ENCODE measurements around the gene OPCML.

GRCh38 chr11:133041928-133042882 is 490.1 kb downstream of the OPCML start:
- TF ChIP-seq, protein P1, sequence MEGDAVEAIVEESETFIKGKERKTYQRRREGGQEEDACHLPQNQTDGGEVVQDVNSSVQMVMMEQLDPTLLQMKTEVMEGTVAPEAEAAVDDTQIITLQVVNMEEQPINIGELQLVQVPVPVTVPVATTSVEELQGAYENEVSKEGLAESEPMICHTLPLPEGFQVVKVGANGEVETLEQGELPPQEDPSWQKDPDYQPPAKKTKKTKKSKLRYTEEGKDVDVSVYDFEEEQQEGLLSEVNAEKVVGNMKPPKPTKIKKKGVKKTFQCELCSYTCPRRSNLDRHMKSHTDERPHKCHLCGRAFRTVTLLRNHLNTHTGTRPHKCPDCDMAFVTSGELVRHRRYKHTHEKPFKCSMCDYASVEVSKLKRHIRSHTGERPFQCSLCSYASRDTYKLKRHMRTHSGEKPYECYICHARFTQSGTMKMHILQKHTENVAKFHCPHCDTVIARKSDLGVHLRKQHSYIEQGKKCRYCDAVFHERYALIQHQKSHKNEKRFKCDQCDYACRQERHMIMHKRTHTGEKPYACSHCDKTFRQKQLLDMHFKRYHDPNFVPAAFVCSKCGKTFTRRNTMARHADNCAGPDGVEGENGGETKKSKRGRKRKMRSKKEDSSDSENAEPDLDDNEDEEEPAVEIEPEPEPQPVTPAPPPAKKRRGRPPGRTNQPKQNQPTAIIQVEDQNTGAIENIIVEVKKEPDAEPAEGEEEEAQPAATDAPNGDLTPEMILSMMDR (IDR thresholded peaks at IDR 0.05; ENCODE audit: low read depth, low read length, poor library complexity, severe bottlenecking) = no peak
- no peak for TF ChIP-seq EZH2phosphoT487 (IDR thresholded peaks at IDR 0.05; ENCODE audit: borderline replicate concordance, low read length)

All from DOHH2 (cell line).